Measurements from ENCODE around the gene PAPPA2. TPM values are rescaled to one million over a fixed set of nuclear protein-coding genes. Genes with fewer than 3 reads are reported as not detected.

The PAPPA2 gene
- total and polyA plus RNA-seq, 11 donors: 0.04 to 1.5 (median 0.38) TPM

- H3K27me3 ChIP-seq: no peaks in the 10 kb centered on the region
- ATAC-seq (peak in 3 of 4 donors; percentile 63 to 71 (median 65)), DNase-seq (peak in 4 of 5 donors; percentile 19 to 41 (median 34))
- H3K27ac ChIP-seq: peak overlapping the region in 3 of 12 donors; percentile 26 to 63 (median 61)
- intact Hi-C loops (cut with DNase I): no loop called here
- no peak for TF ChIP-seq POLR2A (IDR thresholded peaks at IDR 0.05)
- peaks cover 0 to 9% (median 0%) of the 10 kb centered on the region in 12 donors for H3K4me1 ChIP-seq
- H3K9me3 ChIP-seq: no peaks in the 10 kb centered on the region
- 34 to 44% (median 42%) methylated on average over 3 of the region's 3 CpGs for WGBS, 4 donors
- no peaks in the 10 kb centered on the region for H3K36me3 ChIP-seq
- H3K4me3 ChIP-seq: no peak overlapping the region
Observed at GRCh38 chr1:176638713-176639526, 175.9 kb downstream of the PAPPA2 start.

DNA sequence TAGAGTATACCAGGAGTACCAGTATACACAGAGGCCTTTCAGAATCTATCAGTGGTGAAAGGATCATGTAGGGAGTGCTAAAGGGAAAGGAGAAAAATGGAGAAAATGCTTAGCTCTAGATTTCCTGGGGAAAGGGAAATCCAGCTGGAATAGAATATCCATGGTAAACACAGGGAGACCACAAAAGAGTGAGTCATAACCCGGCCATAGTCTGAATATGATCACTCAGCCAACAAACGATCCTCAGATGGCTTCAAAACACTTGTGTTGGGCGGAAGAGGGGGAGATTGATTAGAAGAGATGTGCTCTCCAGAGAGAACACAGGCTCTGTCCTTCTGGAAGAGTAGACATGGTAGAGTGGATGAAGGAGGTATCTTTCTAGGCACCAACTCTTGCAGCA, 180.6 kb downstream of the PAPPA2 start:
- H3K27me3 ChIP-seq: no peaks in the 10 kb centered on the region
- no peaks in the 10 kb centered on the region for H3K36me3 ChIP-seq
- DNase-seq (no peak), ATAC-seq (no peak)
- TF ChIP-seq POLR2A (IDR thresholded peaks at IDR 0.05) (no peak), CTCF (IDR thresholded peaks at IDR 0.05) (no peak)
- peaks cover 0 to 6% (median 0%) of the 10 kb centered on the region in 12 donors for H3K4me1 ChIP-seq
- H3K9me3 ChIP-seq: peaks cover 0 to 12% (median 3%) of the 10 kb centered on the region in 12 donors
- H3K4me3 ChIP-seq: no peak overlapping the region
- no peak overlapping the region for H3K27ac ChIP-seq
- 58 to 74% (median 72%) methylated on average over 3 of the region's 3 CpGs for WGBS, 4 donors
- intact Hi-C loops (cut with DNase I): no loop called here

DNA sequence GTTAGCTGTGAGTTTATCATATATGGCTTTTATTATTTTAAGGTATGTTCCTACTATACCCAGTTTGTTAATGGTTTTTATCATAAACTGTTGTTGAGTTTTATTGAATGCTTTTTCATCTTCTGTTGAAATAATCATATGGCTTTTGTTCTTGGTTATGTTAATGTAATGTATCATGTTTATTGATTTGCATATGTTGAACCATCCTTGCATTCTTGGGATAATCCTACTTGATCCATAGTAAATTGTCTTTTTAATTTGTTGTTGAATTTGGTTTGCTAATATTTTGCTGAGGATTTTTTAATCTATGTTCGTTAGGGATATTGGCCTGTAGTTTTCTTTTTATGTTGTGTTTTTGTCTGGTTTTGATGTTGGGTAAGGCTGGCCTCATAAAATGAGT, 185.6 kb downstream of the PAPPA2 start:
- intact Hi-C loops (cut with DNase I): no loop called here
- Histone ChIP-seq H3K4me1 (no peaks in the 10 kb centered on the region), H3K4me3 (no peak overlapping the region), H3K36me3 (no peaks in the 10 kb centered on the region), H3K27ac (no peak overlapping the region), H3K9me3 (peaks cover 0 to 57% (median 15%) of the 10 kb centered on the region in 12 donors), H3K27me3 (no peaks in the 10 kb centered on the region)
- ATAC-seq: no peak
- no peak for DNase-seq
- TF ChIP-seq POLR2A (IDR thresholded peaks at IDR 0.05) (no peak), CTCF (IDR thresholded peaks at IDR 0.05) (no peak)
- 51 to 69% (median 61%) methylated on average over 1 of the region's 1 CpG for WGBS, 4 donors

- H3K9me3 ChIP-seq: peaks cover 0 to 34% (median 6%) of the 10 kb centered on the region in 12 donors
- intact Hi-C loops (cut with DNase I): loop anchor here in 8 of 10 donors (1.0 to 10.0 kb wide), 4 partner anchors 35 to 92 kb away; no protein-coding TSS in a partner anchor
- H3K27ac ChIP-seq: peak overlapping the region; percentile 73 to 96 (median 86)
- H3K4me1 ChIP-seq: peaks cover 0 to 23% (median 4%) of the 10 kb centered on the region in 12 donors
- H3K4me3 ChIP-seq: no peak overlapping the region
- 3 to 15% (median 10%) methylated on average over 3 of the region's 3 CpGs for WGBS, 4 donors
- peak in 4 of 5 donors; percentile 36 to 51 (median 46) for DNase-seq
- TF ChIP-seq CTCF (IDR thresholded peaks at IDR 0.05): peak in 6 of 12 donors; percentile 12 to 46 (median 28)
- no peak for TF ChIP-seq POLR2A (IDR thresholded peaks at IDR 0.05)
- H3K36me3 ChIP-seq: no peaks in the 10 kb centered on the region
- peak; percentile 99 for ATAC-seq
- no peaks in the 10 kb centered on the region for H3K27me3 ChIP-seq
Observed at GRCh38 chr1:176656257-176656995, 193.5 kb downstream of the PAPPA2 start.
